HG02759 (cell line): ENCODE measurements around the gene TRDN.
"Not testable (repeated sequence)": the region's sequence is repeated elsewhere in the genome, so short reads cannot be mapped to it uniquely, and the experiment has no call there.

Experiments used
- ATAC-seq: cut with Tn5 transposase; IDR thresholded peaks from one replicate; pipeline ENCODE4 v1.9.1; 2021; ENCODE audit warnings: mild to moderate bottlenecking, moderate library complexity; ENCODE audit not compliant: unreplicated experiment

TRDN gene

GRCh38 chr6:123564361-123564760 is 72.4 kb downstream of the TRDN start:
- no peak for ATAC-seq

GRCh38 chr6:123562677-123563076 is 74.1 kb downstream of the TRDN start:
- no peak for ATAC-seq

GRCh38 chr6:123562264-123562663 is 74.5 kb downstream of the TRDN start:
- no peak for ATAC-seq

- not testable (repeated sequence) for ATAC-seq
Observed at GRCh38 chr6:123559816-123560215, 76.9 kb downstream of the TRDN start.

- not testable (repeated sequence) for ATAC-seq
Observed at GRCh38 chr6:123557474-123557873, 79.3 kb downstream of the TRDN start.

- ATAC-seq, result no peak
Observed at GRCh38 chr6:123551939-123552707, 84.6 kb downstream of the TRDN start.

- no peak for ATAC-seq
Observed at GRCh38 chr6:123550052-123550617, 86.6 kb downstream of the TRDN start.

- ATAC-seq, result no peak
Observed at GRCh38 chr6:123549476-123549875, 87.3 kb downstream of the TRDN start.

GRCh38 chr6:123547216-123547978 is 89.4 kb downstream of the TRDN start:
- no peak for ATAC-seq

GRCh38 chr6:123546537-123546936 is 90.2 kb downstream of the TRDN start:
- ATAC-seq, result no peak

- no peak for ATAC-seq
Observed at GRCh38 chr6:123541462-123541861, 95.3 kb downstream of the TRDN start.

GRCh38 chr6:123533862-123534648 is 102.7 kb downstream of the TRDN start:
- ATAC-seq, result no peak

- ATAC-seq, result no peak
Observed at GRCh38 chr6:123529843-123530242, 106.9 kb downstream of the TRDN start.

- ATAC-seq, result no peak
Observed at GRCh38 chr6:123529058-123529457, 107.7 kb downstream of the TRDN start.

- no peak for ATAC-seq
Observed at GRCh38 chr6:123527406-123527805, 109.3 kb downstream of the TRDN start.

- ATAC-seq, result no peak
Observed at GRCh38 chr6:123526128-123526527, 110.6 kb downstream of the TRDN start.

- ATAC-seq, result no peak
Observed at GRCh38 chr6:123524781-123525180, 112.0 kb downstream of the TRDN start.

GRCh38 chr6:123520217-123520616 is 116.5 kb downstream of the TRDN start:
- no peak for ATAC-seq

GRCh38 chr6:123519189-123519505 is 117.6 kb downstream of the TRDN start:
- no peak for ATAC-seq

- no peak for ATAC-seq
Observed at GRCh38 chr6:123518441-123519188, 118.1 kb downstream of the TRDN start.

GRCh38 chr6:123515715-123516114 is 121.0 kb downstream of the TRDN start:
- ATAC-seq, result no peak
